Stimulated activated CD8-positive, alpha-beta memory T cell treated with anti-CD3 and anti-CD28 coated beads, Interleukin-12 subunit alpha, Interleukin-12 subunit beta, amount 100 ng/mL, for 4 hours (primary cell): Measurements from ENCODE around the gene GNG7.
A peak's percentile ranks its signal among the peaks of the same experiment; 100 is the strongest.
"Not testable (repeated sequence)": the region's sequence is repeated elsewhere in the genome, so short reads cannot be mapped to it uniquely, and the experiment has no call there.

ENCODE experiments used
- DNase-seq: peaks from one replicate; pipeline ENCODE4 v3.0.0-alpha.2; 2020; ENCODE audit warnings: low read depth

Gene GNG7

DNA sequence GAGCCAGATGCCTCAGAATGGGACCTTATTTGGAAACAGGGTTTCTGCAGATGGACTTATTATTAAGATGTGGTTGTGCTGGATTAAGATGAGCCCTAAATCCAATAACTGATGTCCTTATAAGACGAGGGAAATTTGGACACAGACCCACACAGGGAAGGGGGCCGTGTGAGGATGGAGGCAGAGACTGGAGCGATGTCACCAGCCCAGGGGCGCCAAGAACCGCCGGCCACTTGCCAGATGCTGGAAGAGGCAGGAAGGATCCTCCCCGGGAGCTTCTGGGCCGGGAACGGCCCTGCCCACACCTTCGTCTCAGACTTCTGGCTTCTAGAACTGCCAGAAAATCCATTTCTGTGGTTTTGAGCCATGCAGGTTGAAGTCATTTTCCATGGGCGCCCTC lies 26.6 kb downstream of the GNG7 start:
- DNase-seq: no peak

DNA sequence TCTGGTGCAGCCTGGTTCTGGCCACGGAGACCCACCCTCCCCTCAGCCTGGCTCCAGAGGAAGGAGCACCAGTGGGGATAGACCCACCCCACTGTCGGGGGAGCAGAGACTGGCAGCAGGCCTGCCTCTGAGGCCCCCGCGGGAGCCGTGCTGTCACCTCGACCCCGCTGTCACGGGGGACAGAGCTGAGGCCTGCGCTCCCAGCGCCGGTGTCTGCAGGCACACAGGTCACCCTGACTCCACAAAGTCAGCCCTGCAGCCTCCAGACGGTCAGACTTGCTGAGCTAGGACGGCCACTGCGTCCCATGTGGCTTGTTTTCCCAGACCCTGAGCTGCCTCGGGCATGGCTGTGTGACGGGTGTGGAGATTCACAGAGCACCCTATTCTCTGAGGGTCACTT lies 32.3 kb downstream of the GNG7 start:
- no peak for DNase-seq

GRCh38 chr19:2668175-2668763 lies 34.2 kb downstream of the GNG7 start:
- no peak for DNase-seq

- not testable (repeated sequence) for DNase-seq
Observed at GRCh38 chr19:2667349-2667748, 35.1 kb downstream of the GNG7 start.

- DNase-seq: no peak
Observed at GRCh38 chr19:2666344-2666994, 36.0 kb downstream of the GNG7 start.

DNA sequence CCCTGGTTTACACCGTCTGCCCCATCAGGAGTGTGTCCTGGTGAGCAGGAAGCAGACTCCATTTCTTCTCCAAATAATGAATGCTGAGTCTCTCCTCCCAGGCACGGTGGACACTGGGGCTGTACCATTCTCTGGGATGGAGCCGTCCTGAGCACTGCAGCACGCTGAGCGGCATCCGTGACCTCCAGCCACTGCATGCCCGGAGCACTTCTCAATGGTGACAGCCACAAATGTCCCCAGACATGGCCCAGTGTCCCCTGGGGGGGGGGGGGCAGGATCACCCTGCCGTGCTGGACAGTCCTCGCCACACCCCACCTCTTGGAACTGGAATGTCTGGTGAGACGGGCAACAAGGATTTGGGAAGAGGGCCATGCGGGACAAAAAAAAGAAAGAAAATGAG lies 37.4 kb downstream of the GNG7 start:
- no peak for DNase-seq

DNA sequence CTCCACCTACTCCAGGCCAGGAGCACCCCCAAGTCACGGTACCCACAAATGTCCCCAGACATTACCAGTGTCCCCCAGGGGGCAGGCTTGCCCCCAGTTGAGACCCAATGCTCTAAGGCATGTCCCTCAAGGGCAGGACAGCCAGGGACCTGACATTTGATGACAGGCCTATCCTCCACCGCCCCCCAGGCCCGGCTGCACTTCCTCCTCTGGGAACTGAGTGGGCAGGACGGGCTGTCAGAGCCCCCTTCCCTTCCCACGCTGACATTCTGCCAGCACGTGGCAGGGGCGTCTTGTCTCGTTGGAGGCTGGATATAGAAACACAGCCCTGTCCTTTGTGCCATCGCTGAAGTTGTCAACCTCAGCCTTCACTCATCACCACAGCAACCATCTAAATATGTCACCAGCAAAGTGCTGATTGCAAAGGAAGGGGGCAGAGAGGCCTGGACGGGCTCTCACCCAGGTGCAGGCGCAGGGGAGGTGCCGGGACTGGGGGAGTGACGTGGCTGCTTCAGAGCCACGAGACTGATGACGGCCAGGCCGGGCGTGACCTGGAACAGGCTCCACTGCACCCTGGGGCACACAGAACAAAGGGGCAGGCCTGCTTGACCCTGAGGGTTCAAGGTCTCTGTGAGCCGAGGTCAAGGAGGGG lies 38.4 kb downstream of the GNG7 start:
- DNase-seq: no peak

- DNase-seq: no peak
Observed at GRCh38 chr19:2661615-2662014, 40.9 kb downstream of the GNG7 start.

- DNase-seq: no peak
Observed at GRCh38 chr19:2659856-2660432, 42.5 kb downstream of the GNG7 start.

DNA sequence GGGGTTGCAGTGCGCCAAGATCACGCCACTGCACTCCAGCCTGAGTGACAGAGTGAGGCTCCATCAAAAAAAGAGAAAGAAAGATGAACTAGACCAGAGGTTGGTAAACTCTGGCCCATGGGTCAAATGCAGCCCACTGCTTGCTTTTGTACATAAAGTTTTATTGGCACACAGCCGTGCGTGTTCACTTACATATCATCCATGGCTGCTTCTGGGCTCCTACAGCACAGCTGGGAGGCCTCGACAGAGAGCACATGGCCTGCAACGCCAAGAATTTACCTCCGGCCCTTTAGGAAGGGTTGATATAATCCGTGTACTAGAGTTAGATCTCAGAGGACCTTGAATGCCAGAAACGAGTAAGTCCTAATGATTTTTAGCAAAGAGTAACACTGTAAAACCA lies 46.0 kb downstream of the GNG7 start:
- no peak for DNase-seq

- DNase-seq: no peak
Observed at GRCh38 chr19:2653710-2654707, 48.5 kb downstream of the GNG7 start.

DNA sequence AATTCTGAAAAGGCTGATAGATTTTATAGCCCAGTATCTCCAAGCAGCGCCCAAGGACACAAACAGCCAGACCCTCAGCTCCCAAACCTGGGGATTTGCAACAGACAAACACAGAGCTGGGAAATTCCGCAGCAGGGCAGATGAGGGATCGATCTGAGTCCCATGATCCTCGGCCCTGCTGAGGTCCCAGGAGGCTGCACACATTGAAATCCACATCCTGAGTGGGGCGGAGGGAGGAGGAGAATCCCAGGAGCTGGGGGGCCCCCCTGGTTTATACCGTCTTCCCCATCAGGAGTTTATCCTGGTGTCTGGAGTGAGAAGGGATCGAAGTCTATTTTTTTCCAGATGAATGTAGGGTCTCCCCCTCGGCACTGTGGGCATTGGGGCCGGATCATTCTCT lies 49.3 kb downstream of the GNG7 start:
- no peak for DNase-seq

DNA sequence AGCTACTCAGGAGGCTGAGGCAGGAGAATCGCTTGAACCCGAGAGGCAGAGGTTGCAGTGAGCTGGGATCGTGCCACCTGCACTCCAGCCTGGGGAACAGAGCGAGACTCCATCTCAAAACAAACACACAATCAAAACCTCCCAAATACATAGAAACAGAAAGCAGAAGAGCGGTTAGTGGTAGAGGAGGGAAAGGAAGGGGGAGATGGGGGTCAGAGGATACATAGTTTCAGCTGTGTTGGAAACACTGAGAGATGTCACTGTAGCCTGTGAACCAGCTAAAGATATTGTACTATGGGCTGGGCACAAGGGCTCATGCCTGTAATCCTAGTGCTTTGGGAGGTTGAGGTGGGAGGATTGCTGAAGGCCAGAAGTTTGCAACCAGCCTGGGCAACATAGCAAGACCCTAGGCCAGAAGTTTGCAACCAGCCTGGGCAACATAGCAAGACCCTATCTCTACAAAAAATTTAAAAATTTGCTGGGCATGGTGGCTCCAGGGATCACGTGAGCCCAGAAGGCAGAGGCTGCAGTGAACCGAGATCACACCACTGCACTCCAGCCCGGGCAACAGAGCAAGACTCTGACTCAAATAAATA lies 49.9 kb downstream of the GNG7 start:
- no peak for DNase-seq

GRCh38 chr19:2651002-2651733 lies 51.3 kb downstream of the GNG7 start:
- DNase-seq: not testable (repeated sequence)

DNA sequence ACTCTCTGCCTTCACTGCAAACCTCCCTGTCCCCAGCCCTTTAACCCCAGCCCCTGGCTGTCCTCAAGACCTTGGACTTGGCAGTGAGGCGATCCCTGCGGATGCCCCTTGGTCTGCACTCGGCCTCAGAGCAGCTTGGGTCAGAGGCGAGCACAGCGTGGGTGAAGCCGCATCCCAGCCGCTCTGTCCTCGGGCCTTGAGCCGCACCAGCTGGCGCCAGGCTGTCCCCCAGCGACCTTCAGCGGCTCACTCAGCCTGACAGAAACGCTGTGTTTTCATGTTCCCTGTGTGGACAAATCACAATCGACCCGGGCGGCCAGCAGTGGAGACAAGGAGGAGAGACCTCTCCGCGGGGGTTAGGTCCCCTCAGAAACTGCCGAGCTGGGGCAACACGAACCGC lies 52.0 kb downstream of the GNG7 start:
- no peak for DNase-seq

- DNase-seq: peak; percentile 46
Observed at GRCh38 chr19:2648528-2648937, 54.0 kb downstream of the GNG7 start.

- DNase-seq: no peak
Observed at GRCh38 chr19:2648099-2648498, 54.4 kb downstream of the GNG7 start.

GRCh38 chr19:2646866-2647535 lies 55.5 kb downstream of the GNG7 start:
- no peak for DNase-seq

DNA sequence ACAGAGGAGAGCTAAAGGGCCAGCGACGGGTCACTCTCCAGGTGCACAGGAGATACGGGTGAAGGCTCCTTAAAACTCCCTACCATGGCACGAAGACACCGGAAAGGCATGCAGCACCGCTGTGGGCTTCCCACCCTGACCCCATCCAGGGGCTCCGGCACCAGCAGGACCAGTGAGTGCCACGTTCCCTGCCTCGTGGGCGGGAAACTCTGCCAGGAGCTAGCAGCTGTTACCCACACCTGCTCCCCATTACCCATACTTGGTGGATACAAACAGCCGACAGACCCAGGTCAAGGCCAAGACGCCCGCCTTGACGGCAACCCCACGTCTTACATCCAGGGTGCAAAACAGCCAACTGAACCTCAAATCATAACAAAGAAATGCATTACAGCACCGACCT lies 56.7 kb downstream of the GNG7 start:
- no peak for DNase-seq

DNA sequence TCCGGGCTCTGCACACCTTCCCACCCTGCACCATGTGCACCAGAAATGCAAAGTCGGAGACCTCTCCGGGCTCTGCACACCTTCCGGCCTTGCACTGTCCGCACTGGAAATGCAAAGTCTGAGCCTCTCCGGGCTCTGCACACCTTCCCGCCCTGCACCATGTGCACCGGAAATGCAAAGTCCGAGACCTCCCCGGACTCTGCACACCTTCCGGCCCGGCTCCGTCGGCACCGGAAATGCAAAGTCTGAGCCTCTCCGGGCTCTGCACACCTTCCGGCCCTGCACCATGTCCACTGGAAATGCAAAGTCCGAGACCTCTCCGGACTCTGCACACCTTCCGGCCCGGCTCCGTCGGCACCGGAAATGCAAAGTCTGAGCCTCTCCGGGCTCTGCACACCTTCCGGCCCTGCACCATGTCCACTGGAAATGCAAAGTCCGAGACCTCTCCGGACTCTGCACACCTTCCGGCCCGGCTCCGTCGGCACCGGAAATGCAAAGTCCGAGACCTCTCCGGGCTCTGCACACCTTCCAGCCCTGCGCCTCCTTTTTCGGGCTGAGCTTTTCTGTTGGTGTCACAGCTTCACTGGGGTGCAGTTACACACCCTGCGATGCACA lies 59.3 kb downstream of the GNG7 start:
- DNase-seq: not testable (repeated sequence)
